Measurements from ENCODE around the gene DLGAP5.

GRCh38 chr14:55151601-55152000 is 39.8 kb downstream of the DLGAP5 start:
- TF ChIP-seq CTCF (IDR thresholded peaks at IDR 0.05; ENCODE audit: insufficient read depth, low read length, poor library complexity, severe bottlenecking): no peak
- TF ChIP-seq EZH2phosphoT487 (conservative IDR thresholded peaks at IDR 0.05; ENCODE audit: low read length): no peak
